IPS DF 4.7 (cell line): ENCODE measurements around the gene SIM2.

Experiments
- DNase-seq: peaks from one replicate; pipeline ENCODE4 v3.0.0-alpha.2; 2013; ENCODE audit warnings: low spot score; ENCODE audit errors: extremely low read depth

SIM2 gene

GRCh38 chr21:36709868-36710728 is 11.2 kb downstream of the SIM2 start:
- DNase-seq = no peak

GRCh38 chr21:36710729-36711048 is 11.8 kb downstream of the SIM2 start:
- DNase-seq = no peak

GRCh38 chr21:36713746-36714145 is 14.8 kb downstream of the SIM2 start:
- no peak for DNase-seq

DNA sequence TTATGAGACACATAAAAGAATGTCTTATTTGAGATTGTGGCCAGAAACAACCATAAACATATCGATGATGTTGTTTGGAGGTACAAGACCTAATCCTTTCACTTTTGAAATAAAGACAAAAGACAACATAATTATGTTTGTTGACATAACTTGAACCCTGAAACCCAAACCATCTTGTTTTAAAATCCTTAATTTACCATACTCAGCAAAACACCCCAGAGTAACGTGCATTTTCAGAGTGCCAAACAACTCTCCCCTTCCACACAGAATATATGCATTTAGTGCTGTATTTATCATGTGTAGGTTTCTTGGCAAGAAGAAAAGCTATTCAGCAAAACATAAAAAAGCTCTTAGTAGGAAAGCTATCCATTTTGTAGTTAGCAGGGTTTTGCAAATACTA is 17.5 kb downstream of the SIM2 start:
- no peak for DNase-seq

GRCh38 chr21:36716836-36717235 is 17.9 kb downstream of the SIM2 start:
- DNase-seq = no peak

DNA sequence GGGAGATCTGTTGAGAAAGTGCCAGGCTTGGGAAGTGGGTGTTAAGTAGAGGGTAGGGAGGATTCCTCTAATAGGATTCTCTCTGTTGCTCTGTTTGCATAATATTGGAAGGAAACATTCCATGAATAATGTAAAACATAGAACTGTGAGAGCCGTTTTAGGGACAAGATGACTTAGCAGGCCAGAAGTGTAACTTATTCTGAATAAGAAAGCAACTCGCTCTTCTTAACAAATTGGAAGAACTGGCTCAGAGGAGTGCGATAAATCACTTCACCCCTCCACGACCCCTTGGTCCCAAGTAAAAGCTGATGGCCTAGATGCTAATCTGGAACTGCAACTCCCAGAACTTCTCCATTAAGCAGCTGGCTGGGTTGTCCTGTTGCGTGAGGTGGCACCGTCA is 19.1 kb downstream of the SIM2 start:
- no peak for DNase-seq

- DNase-seq = no peak
These were observed 20.1 kb downstream of the SIM2 start for GRCh38 chr21:36718951-36719501.

DNA sequence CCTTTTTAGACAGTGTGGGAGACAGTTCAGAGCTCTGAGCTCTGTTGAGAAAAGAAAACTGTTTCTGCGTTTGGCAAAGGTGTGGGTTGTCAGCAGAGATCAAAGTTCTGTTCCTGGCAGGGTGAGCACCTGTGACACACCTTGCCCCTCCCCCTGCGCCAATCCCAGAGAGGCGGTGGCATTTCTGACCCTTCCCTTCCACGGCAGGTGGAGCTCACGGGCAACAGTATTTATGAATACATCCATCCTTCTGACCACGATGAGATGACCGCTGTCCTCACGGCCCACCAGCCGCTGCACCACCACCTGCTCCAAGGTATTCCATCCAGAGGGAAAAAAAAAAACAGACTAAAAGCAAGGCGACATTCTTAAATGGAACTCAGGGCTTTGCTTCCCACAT is 20.7 kb downstream of the SIM2 start:
- no peak for DNase-seq

- no peak for DNase-seq
These were observed 22.9 kb downstream of the SIM2 start for GRCh38 chr21:36721817-36722216.

DNA sequence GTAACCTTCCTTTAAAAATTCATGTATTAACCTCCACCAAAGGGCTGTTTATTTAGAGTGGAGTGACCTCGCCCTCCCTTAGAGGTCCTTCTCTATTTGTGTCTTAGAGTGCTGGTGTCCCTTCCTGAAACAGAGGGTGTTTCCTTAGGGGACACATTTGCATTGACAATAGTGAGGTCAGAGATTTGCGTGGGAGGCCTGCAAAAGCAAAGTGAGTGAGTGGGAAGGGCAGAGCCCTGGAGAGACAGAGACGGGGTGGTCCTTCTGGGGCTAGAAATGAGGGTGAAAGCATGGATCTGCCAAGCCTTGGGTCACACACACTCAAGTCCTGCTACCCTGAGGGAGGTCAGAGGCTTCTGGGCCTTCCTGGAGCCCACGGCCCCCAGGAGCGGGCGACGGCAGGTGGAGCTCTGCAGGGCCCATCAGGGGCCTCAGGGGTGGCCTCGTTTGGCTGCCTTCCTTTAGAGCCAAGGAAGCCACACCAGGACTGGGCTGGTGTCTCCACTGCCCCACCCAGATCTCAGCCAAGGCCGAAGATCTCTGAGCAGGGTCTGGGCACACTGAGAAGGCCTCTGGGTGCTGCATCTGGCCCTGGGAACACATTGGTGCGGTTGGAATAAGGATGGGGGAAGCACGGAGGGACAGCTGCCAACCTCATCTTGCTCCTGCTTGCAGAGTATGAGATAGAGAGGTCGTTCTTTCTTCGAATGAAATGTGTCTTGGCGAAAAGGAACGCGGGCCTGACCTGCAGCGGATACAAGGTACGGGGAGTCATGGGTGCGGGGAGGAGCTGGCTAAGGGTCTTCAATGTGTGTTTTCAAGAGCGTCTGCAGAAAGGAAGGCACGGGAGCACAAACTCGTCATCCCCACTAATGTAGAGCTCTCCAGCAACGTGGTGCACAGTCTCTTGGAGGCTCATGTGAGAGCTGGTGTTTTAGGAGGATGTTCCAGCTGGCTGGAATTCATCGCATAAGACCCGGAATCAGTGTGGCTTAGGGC is 23.8 kb downstream of the SIM2 start:
- DNase-seq = no peak

DNA sequence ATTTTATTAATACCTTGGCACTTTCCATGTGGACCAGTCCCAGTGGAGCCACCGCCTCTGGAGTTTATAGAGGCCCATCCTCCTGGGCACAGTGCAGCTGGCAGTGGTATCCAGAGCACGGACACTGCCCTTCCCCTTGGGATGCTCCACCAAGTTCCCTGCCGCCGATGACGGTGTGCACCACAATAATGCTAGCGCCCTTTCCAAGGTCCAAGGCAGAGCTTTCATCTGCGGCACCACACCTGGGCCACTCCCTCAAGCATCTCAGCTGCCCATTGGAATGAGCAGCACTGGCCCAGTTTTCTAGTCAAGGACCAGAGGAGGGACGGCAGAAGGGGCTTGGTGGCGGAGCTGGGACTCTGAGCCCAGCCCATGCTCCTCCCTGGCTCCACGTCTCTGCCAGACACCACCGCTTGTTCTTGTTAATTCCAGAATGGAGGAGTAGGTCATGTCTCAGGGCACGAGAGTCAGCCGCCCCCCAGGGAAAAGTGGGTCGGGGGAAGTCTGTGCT is 24.5 kb downstream of the SIM2 start:
- no peak for DNase-seq

- no peak for DNase-seq
These were observed 25.7 kb downstream of the SIM2 start for GRCh38 chr21:36724660-36725059.

GRCh38 chr21:36725793-36726386 is 27.0 kb downstream of the SIM2 start:
- no peak for DNase-seq

DNA sequence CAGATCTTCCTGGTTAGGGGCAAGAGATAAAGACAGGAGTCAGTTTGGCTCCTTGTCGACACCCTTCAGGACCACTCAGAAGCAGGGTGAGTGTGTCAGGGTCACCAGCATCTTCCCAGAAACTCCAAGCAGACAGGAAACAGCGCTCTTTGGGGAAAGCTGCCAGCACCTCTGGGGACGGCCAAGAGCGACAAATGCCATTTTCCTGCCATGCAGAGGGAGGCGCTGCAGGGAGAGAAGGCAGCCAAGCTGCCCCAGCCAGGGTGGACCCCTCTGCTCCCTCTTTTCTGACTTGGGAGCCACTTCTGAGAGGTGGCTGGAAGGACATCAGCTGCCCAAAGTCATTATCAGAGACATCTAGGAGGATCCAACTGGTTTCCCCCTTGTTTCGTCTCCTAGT is 29.0 kb downstream of the SIM2 start:
- DNase-seq = no peak

GRCh38 chr21:36728371-36729111 is 29.6 kb downstream of the SIM2 start:
- no peak for DNase-seq

GRCh38 chr21:36729310-36729970 is 30.5 kb downstream of the SIM2 start:
- no peak for DNase-seq

GRCh38 chr21:36730291-36731281 is 31.7 kb downstream of the SIM2 start:
- no peak for DNase-seq

- DNase-seq = no peak
These were observed 33.3 kb downstream of the SIM2 start for GRCh38 chr21:36732217-36732616.

DNA sequence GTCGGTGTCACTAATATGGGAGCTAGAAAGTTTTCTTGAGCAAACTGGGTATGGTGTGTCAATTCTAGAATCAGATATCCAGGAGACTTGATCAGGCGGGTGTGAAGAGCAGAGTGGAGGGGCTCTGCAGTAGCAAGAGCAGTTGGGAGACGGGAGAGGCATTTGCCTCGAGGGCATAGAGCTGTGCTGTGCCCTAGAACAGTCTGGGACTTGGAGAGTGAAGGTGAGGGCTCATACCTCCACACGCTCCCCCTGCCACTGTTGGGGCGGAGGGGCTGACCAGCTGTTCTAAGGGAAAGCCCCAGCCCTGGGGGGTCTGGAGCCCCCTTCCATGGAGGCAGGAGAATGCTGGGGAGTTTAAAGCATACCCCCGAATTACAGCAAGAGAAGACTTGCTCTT is 33.8 kb downstream of the SIM2 start:
- no peak for DNase-seq
